Prostate gland (tissue), 2 donors: ENCODE data around the gene SPSB4. TPM values are rescaled to one million over a fixed set of nuclear protein-coding genes. Genes with fewer than 3 reads are reported as not detected.

Experiments used
- DNase-seq: peaks from one replicate; pipeline ENCODE4 v3.0.0-alpha.2; 2019; ENCODE audit warnings: low spot score
- H3K27ac ChIP-seq, 2 donors: fragments of 200-600 bp; sonication (generic); 2 replicates each; pipeline ENCODE4 v1.5.1; 2017 to 2019
- H3K27me3 ChIP-seq: fragments of 200-600 bp; sonication (generic); replicated peaks from 2 replicates; pipeline ENCODE4 v1.5.1; 2019; ENCODE audit not compliant: insufficient read depth
- H3K36me3 ChIP-seq, 2 donors: fragments of 200-600 bp; sonication (generic); 1 replicate in 1 of 2; 2 replicates in 1 of 2; pipeline versions ENCODE4 v1.5.1 to v1.8.1; 2017 to 2019
- H3K4me1 ChIP-seq: fragments of 200-600 bp; sonication (generic); replicated peaks from 2 replicates; pipeline ENCODE4 v1.5.1; 2019
- H3K4me3 ChIP-seq, 2 donors: fragments of 200-600 bp; sonication (generic); 2 replicates each; pipeline ENCODE4 v1.5.1; 2017 to 2019
- H3K9me3 ChIP-seq: fragments of 200-600 bp; sonication (generic); 2 replicates; pipeline ENCODE4 v1.5.1; 2017
- CTCF ChIP-seq, 4 experiments: fragments of 200-600 bp in 2 of 4; fragments of 450-650 bp in 2 of 4; sonication (generic) in 2 of 4; IDR thresholded peaks; 1 replicate in 3 of 4; 2 replicates in 1 of 4; pipeline ENCODE4 v1.5.1; 2016 to 2019; ENCODE audit warnings: antibody characterized with exemption in 4 of 4, mild to moderate bottlenecking in 2 of 4, moderate library complexity in 2 of 4
- POLR2A ChIP-seq: fragments of 450-650 bp; IDR thresholded peaks from one replicate; pipeline ENCODE4 v1.6.1; 2016; ENCODE audit warnings: antibody characterized with exemption, mild to moderate bottlenecking
- POLR2AphosphoS5 ChIP-seq: sonication (generic); formaldehyde crosslinking; IDR thresholded peaks from one replicate; pipeline ENCODE4 v1.6.1; 2017; ENCODE audit warnings: antibody characterized with exemption
- WGBS: methylation state at CpG from one replicate; pipeline ENCODE4 v1.1.5; 2018; 5-methylcytosine and 5-hydroxymethylcytosine counted together
- intact Hi-C: fragments of 100-400 bp; cut with DNase I; formaldehyde crosslinking; loops from one replicate; pipeline ENCODE4 v1.14.2; 2022
- total RNA-seq, 2 donors: library from RNA; depleted of rRNA; stranded (reverse); fragments of >200 nt; gene quantifications; one replicate each; pipeline ENCODE4 v1.1.0, GENCODE V29; 2016

SPSB4 gene
- total RNA-seq, 2 donors from 2014 or later, result 1.0 TPM; not detected in 1

GRCh38 chr3:141063831-141064230, 12.7 kb downstream of the SPSB4 start:
- TF ChIP-seq CTCF (IDR thresholded peaks at IDR 0.05), result no peak
- no peak for TF ChIP-seq POLR2A
- no peak for TF ChIP-seq POLR2AphosphoS5
- WGBS, result 75% methylated on average over 1 of the region's 1 CpG
- Histone ChIP-seq H3K4me1 (no peaks in the 10 kb centered on the region), H3K27me3 (no peaks in the 10 kb centered on the region), H3K36me3 (no peaks in the 10 kb centered on the region), H3K4me3 (no peak overlapping the region), H3K9me3 (no peaks in the 10 kb centered on the region), H3K27ac (no peak overlapping the region)
- intact Hi-C loops, result no loop called here
- no peak for DNase-seq

DNA sequence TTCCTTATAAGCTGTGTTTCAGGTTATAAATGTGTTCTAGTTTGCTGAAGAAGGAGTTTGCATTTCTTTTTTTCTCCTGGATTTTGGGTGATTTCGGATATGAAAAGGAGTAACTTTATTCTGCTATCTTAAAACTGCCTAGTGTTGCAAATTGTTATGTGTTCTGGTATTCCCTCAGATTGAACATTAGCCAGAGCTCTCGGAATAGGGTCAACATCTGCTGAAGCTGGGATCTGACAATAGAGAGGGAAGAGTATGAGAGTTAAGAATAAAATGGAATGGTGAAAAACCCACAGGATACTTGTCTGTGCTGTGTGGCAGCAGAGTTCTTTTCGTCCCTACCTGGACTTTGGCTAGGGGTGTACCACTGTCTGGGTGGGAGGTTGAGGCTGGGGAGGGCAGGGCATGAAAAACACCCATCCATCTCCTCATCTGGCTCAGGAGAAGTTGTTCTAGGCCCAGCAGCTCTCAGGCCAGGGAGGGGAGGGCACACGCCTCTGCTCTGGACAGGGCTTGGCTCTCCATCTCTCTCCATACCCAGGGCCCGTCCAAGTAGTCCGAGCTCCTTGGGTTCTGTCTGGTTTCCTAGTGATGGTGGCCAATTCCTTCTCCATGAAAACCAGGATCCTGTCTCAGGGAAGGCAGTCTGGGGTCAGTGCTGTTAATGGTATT, 13.2 kb downstream of the SPSB4 start:
- TF ChIP-seq POLR2A (no peak), POLR2AphosphoS5 (no peak), CTCF (IDR thresholded peaks at IDR 0.05) (no peak)
- intact Hi-C loops, result no loop called here
- H3K27ac ChIP-seq, result no peak overlapping the region
- WGBS, result 79% methylated on average over 6 of the region's 6 CpGs
- no peaks in the 10 kb centered on the region for H3K27me3 ChIP-seq
- no peaks in the 10 kb centered on the region for H3K36me3 ChIP-seq
- no peak for DNase-seq
- H3K4me3 ChIP-seq, result no peak overlapping the region
- H3K9me3 ChIP-seq, result no peaks in the 10 kb centered on the region
- H3K4me1 ChIP-seq, result no peaks in the 10 kb centered on the region

GRCh38 chr3:141065258-141065657, 14.1 kb downstream of the SPSB4 start:
- no peak overlapping the region for H3K4me3 ChIP-seq
- TF ChIP-seq POLR2A, result no peak
- no peak for TF ChIP-seq POLR2AphosphoS5
- TF ChIP-seq CTCF (IDR thresholded peaks at IDR 0.05), result no peak
- intact Hi-C loops, result no loop called here
- no peaks in the 10 kb centered on the region for H3K36me3 ChIP-seq
- H3K27me3 ChIP-seq, result no peaks in the 10 kb centered on the region
- no peaks in the 10 kb centered on the region for H3K9me3 ChIP-seq
- no peaks in the 10 kb centered on the region for H3K4me1 ChIP-seq
- no peak for DNase-seq
- H3K27ac ChIP-seq, result no peak overlapping the region
- WGBS, result 96% methylated on average over 4 of the region's 4 CpGs

DNA sequence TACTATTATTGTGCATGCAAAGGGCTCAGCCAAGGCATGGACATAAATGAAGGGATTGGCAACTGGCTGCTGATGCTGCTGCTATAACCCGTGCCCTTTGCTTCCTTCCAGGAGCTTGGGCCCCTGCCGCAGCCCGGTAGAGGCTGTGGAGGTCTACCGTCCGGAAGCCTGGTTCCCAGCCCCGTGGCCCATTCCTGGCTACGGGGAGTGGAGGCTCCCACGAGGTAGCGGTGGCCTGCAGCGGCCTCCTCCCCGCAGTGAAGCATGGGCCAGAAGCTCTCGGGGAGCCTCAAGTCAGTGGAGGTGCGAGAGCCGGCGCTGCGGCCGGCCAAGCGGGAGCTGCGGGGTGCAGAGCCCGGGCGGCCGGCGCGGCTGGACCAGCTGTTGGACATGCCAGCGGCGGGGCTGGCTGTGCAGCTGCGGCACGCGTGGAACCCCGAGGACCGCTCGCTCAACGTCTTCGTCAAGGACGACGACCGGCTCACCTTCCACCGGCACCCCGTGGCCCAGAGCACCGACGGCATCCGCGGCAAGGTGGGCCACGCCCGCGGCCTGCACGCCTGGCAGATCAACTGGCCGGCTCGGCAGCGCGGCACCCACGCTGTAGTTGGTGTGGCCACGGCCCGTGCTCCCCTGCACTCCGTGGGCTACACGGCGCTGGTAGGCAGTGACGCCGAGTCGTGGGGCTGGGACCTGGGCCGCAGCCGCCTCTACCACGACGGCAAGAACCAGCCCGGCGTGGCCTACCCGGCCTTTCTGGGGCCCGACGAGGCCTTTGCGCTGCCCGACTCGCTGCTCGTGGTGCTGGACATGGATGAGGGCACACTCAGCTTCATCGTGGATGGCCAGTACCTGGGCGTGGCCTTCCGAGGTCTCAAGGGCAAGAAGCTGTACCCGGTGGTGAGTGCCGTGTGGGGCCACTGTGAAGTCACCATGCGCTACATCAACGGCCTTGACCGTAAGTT, 15.0 kb downstream of the SPSB4 start:
- WGBS, result 97% methylated on average over 42 of the region's 81 CpGs
- H3K4me3 ChIP-seq, result no peak overlapping the region
- H3K9me3 ChIP-seq, result no peaks in the 10 kb centered on the region
- no peak for TF ChIP-seq POLR2AphosphoS5
- TF ChIP-seq CTCF (IDR thresholded peaks at IDR 0.05), result no peak
- no peak for TF ChIP-seq POLR2A
- no peak for DNase-seq
- intact Hi-C loops, result no loop called here
- H3K27me3 ChIP-seq, result no peaks in the 10 kb centered on the region
- no peaks in the 10 kb centered on the region for H3K36me3 ChIP-seq
- H3K27ac ChIP-seq, result no peak overlapping the region
- no peaks in the 10 kb centered on the region for H3K4me1 ChIP-seq
